Dermis blood vessel endothelial cell (primary cell): ENCODE data around the gene DCAF15. TPM values are rescaled to one million over a fixed set of nuclear protein-coding genes. Genes with fewer than 3 reads are reported as not detected.
A peak's percentile ranks its signal among the peaks of the same experiment; 100 is the strongest.

ENCODE experiments used
- DNase-seq: peaks from one replicate; pipeline ENCODE4 v3.0.0; 2010
- total RNA-seq: library from RNA; depleted of rRNA; stranded (reverse); fragments of >200 nt; gene quantifications from 2 replicates; pipeline ENCODE4 v1.2.3, GENCODE V29; 2014

Gene DCAF15
- total RNA-seq, 1 donor from 2014 or later: 8.0 TPM

DNA sequence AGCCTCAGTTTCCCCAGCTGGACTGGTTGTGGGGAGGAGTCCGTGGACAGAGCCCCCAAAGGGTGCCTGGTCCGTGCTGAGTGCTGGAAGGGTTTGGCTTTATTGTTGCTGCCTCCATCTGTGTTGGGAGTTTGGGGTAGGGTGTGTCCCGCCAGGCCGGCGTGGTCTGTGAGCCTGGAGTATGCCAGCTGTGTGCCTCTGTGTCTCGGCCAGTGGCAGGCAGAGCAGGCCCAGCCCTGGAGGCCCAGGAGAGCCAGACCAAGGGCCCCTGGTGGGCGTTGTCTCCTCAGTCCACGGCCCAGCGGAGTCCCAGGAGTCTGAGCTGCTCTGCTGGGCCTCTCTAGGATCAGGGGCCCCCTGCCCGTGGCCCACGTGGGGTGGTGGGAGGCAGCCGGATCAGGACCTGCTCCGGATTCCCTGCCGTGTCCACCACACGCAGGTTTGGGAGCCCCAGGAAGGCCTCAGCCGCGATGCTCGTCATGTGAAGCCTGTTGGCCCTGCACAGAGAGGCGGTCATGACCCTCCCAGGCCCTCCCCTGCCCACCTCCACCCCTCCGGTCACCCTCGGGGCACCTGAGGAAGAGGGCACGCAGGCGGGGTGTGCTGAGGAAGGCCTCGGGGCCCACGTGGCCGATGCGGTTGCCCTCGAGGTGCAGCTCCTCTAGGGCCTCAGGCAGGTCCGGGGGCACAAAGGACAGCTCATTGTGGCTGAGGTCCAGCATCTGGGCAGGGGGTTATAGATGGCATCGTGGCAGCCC is 20.7 kb upstream of the DCAF15 start:
- DNase-seq: no peak

GRCh38 chr19:13932149-13932637 is 20.1 kb upstream of the DCAF15 start:
- DNase-seq: no peak

GRCh38 chr19:13932911-13933393 is 19.4 kb upstream of the DCAF15 start:
- no peak for DNase-seq

DNA sequence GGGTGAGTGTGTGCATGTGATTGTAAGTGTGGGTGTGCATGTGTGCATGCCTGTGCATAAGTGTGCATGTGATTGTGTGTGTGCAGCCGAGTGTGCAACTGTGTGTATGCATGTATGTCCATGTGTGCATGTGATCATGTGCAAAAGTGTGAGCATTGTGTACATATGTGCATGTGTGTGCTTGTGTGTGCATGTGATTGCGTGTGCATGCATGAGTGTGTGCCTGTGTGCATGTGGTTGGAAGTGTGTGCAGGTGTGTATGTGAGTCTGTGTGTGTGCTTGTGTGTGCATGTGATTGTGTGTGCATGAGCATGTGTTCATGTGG is 17.6 kb upstream of the DCAF15 start:
- DNase-seq: no peak

DNA sequence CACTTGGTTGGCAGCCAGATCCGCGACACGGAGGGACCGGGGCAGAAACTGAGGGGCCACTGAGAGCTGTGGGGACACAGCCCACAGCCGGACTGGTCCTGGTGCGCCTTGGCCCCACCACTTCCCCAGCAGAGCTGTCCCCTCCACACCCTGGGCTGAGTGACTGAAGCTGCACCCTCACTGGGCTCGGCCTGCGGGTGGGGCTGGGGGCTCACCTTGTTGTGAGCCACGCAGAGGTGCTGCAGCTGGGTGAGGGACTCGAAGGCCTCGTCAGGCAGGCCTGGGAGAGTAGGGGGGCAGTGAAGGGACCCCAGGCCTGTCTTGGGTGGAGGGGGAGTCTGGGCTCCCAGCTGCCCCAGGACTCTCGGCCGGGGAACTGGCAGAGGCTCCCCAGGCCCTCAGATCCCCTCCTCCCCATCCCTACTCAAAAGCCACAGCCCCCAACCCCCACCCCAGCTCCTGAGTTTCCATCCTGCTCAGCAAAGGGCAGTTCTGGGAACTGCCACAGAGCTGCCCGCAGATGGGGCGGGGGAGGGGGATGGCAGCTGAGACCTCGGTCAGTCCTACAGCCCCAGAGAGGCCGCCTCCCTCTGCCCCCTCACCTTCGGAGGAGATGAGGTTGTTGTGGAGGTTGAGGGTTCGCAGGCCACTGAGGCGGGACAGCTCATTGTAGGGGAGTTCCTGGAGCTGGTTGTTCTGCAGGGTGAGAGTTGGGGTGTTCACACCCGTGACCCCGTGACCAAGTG is 16.4 kb upstream of the DCAF15 start:
- no peak for DNase-seq

GRCh38 chr19:13937479-13938300 is 14.6 kb upstream of the DCAF15 start:
- no peak for DNase-seq

DNA sequence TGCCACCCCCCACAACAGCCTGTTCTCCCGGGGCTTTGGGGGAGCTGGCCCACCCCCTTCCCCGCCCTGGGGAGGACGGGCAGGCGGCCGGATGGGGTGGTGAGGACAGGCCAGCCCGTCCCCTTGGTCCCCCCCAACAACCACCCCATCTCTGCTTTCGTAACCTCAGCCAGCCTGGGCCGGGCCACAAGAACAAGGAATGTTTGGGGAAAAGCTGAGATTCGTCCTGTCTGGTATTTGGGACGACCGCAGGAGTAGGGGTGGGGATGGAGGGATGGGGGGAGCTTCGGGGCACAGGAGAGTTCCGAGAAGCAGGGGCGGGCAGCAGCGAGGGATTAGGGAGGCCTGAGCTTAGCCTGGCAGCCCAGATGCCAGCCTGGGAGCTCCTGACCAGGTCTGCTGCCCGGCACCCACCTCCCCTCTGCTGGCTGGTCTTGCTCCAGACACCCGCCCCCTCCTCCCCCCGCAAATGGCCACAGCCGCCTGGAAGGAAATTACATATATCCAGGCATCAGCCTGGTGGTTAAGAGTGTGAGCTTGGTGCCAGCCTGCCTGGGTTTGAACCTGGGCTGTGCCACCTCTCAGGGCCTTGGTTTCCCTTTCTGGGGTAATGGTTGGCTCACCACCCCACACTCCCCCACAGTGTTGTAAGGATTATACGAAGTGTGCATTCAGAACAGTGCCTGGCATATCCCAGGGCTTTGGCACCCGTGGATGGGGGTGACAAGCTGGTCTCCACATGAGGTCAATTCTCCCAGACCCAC is 13.8 kb upstream of the DCAF15 start, which contains the start of gene PODNL1:
TSS of gene PODNL1 (minus strand) at position 117 of the 764 bp plus-strand sequence. CDS start 236 bp downstream, outside the sequence.
- no peak for DNase-seq

DNA sequence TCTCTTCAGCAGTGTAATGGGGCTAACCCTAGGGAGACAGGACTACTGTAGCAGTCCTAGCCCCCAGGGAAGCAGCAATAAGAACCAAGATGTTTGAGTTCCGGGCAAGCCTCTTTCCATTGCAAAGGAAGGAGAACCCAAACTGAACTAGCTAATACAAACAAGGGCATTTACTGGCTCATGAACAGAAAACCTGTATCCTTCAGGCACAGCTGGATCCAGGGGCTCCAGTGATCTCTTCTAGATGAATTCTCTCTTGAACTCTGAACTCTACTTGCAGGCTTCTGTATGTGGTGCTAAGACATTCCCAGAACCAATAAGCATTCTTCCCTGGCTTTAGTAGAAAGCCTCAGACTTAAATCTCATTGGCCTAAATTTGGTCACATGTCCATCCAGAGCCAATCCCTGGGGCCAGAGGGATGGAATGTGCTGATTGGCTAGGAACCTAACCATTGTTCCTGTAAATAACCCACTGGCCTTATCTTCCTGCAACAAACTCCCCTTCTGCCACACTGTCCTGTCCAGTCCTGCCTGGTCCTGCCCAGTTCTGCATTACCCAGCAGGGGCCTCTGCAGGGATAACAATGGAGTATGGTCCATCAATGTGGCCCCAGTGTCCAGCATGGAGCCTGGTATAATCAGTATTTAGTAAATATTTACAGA is 10.2 kb upstream of the DCAF15 start:
- DNase-seq: peak; percentile 35

- no peak for DNase-seq
Observed at GRCh38 chr19:13946414-13946813, 5.9 kb upstream of the DCAF15 start.

GRCh38 chr19:13951043-13951442 is 1.3 kb upstream of the DCAF15 start:
- DNase-seq: no peak

DNA sequence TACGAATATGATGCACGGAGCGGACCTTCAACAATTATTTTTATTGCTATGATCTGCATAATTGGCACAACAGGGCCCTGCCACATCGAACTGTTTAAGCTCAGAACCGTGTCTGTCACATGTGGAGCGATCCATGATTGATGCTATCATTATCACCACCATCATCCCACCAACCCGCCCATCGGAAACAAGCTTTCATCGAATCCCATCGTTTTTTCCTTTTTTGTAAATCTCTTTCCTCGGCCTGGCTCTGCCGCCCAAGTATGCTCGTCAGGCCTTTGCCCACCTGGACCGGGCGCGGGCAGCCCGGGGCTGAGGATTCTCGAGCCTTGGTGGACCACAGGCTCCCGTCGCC is 533 bp upstream of the DCAF15 start:
- DNase-seq: peak; percentile 10

DNA sequence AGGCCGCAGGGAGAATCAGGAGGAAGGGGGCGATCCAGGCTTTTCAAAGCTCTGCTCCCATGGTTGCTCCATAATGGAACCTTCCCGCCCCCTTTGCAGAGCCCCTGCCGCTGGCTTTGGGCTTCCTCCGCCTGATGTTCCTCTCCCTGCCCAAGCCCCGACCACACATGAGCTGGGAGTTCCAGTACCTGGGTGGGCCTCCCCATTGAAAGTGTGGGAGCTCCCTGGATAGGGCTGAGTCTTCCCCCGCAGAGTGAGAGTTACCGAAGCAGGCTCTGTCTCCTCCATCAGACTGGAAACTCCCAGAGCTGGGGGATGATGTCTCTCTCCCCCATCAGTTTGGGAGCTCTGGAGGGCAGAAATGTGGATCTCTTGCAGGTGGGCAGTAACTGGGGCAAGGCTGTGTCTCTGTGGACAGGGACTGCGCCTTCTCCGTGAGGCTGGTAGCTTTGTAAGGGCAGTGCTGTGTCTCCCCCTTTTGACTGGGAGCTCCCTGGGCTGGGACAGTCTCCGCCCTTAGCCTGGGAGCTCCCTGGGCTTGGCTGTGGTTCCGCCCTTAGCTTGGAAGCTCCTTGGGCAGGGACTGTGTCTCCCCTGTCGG is 722 bp downstream of the DCAF15 start:
- DNase-seq: peak; percentile 53

DNA sequence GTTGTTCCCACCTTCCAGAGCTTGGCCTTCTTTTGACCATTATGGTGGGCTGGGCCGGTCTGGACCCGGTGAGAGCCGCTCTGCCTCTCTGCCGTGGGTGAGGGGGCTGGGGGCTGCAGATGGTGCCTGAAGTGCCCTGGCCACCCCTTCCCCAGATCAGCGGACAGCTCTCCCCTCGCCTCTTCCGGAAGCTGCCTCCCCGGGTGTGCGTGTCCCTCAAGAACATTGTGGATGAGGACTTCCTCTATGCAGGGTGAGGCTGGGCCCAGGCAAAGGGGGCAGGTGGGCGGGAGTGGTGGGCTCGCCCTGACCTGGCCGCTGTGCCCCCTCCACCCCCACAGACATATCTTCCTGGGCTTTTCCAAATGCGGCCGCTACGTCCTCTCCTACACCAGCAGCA is 1.9 kb downstream of the DCAF15 start:
- DNase-seq: no peak

- DNase-seq: no peak
Observed at GRCh38 chr19:13955662-13956364, 3.5 kb downstream of the DCAF15 start.

DNA sequence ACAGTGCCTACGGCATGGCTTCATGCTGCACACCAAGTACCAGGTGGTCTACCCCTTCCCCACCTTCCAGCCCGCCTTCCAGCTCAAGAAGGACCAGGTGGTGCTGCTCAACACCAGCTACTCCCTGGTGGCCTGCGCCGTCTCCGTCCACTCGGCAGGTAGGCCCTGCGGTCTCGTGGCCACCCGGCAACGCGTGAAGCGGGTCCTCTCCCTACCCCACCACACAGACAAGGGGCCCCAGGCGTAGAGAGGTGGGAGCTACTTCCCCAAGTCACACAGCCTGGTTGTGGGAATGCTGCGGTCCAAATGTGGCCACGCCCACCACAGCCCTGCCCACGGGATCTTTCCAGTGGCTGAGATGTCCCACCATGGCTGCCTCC is 4.0 kb downstream of the DCAF15 start:
- no peak for DNase-seq

DNA sequence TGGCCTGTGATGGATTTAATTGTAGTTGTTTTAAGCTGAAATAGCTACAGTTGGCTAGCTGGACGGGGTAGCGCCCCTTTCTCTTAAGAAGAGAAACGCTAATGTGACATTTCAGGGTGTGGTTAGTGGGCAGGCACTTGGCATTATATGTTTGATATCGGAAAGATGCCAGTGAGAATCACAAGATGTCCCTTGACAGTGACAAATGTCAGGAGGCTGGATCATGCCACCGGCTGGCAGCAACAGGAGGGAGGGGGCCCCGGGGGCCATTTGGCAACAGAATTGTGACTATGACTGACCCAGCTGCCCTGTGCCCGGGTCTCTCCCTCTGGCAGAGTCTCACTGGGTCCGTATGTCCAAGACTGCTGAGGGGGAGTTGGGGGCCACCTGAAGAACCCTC is 4.7 kb downstream of the DCAF15 start:
- DNase-seq: no peak

DNA sequence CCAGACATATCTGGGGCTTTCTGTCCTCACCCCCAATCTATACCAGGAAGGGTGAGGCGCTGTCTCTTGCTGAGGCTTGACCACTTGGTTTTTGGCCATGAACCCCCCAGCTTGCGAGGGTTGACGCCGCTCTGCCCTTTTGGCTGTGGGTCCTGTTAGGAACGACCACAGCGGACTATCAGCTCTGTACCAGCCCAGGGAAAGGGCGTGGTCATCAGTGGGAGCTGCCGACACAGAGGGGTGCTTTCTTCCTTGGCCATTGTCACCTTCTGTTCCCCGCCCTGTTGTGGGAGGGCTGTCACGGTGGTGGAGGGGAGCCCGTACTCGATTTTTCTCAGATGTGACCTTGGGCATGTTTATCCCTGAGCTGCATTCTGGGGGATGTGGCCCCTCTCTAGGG is 5.7 kb downstream of the DCAF15 start:
- no peak for DNase-seq

GRCh38 chr19:13959141-13959961 is 7.0 kb downstream of the DCAF15 start:
- DNase-seq: no peak

DNA sequence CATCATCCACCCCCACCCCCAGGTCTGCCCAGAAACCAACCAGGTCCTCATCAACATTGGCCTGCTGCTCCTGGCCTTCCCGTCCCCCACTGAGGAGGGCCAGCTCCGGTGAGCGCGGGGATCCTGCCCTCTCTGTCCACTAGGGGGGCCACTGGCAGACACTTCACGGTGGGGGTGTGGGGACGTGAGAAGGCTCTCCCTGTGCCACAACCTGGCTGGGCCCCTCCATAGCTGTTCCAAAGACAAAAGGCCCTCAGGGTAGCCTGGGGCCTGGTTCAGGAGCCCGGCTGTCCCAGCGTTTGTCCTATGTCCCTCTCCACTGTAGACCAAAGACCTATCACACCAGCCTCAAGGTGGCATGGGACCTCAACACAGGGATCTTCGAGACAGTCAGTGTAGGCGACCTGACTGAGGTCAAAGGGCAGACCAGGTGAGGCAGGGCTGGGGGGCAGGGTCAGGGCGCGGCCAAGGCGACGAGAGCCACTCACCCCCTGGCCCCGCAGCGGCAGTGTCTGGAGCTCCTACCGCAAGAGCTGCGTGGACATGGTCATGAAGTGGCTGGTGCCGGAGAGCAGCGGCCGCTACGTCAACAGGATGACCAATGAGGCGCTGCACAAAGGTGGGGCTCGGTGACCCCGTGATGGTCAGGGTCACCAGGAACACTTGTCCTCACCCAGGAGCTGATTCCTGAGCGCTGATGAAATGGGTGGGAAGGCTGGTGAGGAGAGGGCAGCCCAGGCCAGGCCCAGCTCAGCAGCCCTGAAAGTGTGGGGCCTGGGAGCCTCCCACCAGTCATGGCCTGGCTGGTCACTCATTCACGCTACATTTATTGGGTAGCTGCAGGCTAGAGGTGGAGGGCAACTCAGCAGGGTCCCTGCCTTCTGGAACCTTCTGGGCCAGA is 7.9 kb downstream of the DCAF15 start:
- DNase-seq: peak; percentile 48
